Measurements from ENCODE around the gene TLCD5. TPM values are rescaled to one million over a fixed set of nuclear protein-coding genes. Genes with fewer than 3 reads are reported as not detected.

The TLCD5 gene
- total RNA-seq, 1 donor from 2014 or later, result 9.4 TPM

DNA sequence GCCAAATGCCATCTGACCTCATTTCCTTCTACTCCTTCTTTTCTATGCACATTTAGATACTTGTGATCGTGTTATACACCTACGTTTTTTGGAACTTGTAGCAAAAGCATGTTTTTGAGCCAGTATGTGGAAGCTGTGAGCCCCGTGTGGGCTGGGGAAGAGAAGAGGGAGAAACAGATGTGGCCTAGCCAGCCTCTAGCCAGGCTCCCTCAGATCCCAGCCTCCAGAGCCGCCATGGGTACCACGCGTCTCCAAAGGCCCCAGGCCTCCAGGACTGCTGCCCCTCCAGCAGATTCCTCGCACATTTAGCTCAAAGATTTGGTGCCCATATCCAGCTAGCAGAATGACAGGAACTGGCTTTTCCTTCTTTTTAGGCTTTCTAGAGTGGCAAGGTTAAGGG, 17.0 kb upstream of the TLCD5 start:
- no peak for DNase-seq

DNA sequence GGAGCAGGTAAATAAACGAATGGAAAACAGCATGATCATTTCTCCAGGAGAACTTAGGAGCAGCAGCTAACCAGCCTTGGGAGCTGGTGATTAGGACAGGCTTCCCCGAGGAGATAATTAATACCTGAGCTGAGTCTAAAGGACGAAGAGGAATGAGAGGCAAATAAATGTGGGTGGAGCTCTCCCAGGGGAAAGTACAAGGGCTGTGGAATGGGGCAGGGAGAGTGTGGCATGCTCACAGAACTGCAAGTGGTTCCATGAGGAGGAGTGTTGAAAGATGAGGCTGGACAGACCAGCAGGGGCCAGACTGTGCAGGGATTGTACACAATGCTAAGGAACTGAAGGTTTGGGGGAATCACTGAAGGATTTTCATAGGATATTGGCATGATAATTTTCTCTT, 14.2 kb upstream of the TLCD5 start:
- no peak for DNase-seq

DNA sequence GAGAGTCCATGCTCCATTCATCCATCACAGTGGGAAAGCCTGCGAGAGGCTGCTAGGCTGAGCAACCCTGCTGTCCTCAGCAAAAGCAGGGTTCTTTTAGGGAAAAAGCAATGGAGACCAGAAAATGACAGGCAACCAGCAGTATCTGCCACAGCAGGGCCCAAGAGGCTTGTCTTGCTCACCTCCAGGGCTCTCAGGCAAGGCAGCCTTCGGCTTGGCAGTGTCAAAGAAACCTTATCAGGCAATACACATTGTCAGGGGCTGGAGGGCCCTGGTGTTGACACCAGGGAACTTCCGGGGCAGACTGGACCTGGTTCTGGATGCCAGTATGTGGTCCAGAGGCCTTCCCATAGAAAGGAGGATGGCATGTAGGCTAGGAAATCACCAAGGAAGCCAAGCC, 10.2 kb upstream of the TLCD5 start:
- DNase-seq, result no peak

DNA sequence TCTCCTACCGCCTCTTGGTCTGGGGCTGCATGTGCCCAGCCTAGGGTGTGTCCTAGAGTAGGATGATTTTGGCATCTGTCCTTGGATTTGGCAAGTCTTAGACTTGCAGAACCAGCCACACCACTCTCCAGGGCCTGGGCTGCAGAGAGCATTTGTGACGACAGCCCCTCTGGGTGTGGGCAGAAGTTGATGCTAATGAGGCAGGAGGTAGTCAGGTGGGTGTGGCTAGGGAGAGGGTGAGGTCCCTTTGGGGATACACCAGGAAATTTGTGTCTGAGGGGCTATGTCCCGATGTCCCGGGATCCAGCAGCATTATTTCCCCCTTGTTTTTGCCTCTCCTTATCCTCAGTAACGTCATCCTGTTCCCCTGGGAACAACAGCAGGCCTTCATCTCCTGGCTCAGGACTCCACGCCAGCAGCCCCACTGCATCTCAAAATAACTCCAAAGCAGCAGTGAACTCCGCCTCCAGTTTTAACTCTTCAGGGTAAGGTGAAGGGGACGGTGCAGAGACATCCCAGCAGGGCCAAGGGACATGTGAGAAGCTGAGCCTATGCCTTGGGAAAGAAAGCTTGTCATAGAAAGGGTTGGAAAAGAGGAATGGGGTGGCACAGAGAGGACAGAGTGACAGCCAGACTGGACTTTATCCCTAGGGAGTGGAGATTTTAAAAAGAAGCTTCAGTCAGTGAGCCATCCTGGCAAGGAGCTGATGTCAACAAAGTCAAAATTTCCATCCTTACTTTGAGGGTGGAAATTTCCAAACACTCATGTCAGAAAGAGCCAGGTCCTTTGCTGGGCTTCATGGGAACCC, 8.0 kb upstream of the TLCD5 start:
- DNase-seq, result peak; percentile 81

DNA sequence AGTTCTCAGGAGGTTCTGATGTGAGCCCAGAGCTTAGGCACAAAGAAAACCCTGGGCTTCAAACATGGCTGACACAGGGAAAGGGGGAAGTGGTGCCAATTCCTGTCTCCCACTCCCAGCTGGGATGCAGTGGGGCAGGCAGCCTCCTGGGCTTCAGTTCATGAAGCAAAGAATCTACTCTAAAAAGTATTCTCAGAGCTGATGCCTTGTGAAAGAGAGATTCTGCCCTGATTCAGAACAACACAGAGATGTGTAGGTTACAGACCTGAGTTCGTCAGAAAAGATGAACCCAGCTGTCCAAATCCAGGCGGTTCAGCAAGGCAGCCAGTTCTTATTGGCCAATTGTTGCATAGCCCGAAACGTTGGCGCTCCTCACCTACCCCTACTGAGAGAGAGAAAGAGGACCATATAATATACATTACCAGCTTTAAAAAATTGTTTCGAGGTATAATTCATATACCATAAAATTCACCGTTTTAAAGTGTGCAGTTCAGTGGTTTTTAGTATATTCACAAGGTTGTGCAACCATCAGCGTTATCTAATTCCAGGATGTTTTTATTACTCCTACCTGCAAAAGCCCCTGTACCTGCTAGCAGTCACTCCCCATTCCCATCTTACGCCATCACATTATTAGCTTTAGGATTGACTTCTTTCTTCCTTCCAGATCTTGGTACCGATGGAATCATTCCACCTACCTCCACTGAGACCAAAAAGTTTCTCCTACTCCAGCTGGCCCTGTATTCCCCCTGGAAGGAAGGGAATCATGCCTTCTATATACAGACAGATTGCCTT, 7.2 kb upstream of the TLCD5 start:
- DNase-seq, result no peak

DNA sequence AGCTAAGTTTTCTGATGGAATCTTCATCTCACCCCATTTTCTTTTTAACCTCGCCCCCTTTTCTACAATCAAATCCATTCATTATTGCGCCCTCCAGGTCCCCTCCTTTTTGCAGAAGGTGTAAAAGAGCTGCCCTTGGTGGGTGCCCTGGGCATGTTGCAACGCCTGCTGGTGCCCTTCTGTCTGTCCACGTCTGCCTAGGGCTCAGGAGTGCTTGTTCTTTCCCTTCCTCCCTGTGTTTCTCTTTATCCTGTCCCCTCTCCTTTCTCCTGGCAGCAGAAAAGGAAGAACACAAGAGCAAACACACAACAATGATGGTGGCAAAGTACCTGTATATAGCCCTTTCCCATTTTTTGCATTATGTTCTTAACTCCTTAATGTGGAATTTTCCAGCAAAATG, 6.2 kb upstream of the TLCD5 start:
- no peak for DNase-seq

DNA sequence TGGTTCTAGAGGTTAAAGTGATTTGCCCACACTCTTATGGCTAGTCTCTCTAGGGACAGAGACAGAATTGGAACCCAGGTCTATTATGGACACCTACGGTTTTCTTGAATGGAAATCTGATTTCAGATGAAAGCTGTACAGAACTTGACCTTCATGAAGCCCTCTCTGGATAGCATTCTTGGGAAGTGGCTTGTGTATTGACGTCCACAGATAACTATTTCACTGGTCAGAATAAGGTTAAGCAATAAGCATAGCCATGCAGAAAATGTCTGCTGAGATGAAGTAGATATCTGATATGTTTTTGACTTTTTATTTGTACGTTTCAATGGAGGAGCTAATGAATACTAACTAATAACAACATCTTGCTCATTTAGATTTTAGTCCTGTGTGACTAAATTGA, 1.1 kb downstream of the TLCD5 start:
- no peak for DNase-seq

DNA sequence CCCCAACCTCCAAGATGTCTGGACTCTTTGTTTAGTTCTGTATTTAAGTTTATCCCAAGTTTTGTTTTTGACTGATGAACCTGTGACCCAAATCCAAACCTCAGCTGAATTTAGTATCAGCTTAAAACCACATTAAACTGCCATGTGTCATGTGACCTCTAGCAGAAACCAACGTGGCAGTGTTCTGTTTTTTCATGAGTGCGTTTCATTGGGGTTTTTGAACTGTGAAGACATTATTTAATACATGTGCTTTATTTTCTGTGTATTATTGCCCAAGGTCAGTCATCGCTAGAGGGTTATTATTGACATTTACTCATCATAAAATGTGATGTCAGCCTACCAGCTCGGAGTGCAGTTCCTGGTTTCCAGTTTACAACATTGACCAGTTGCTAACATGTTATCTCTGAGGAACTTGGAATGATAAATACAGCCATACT, 1.8 kb downstream of the TLCD5 start:
- DNase-seq, result no peak

DNA sequence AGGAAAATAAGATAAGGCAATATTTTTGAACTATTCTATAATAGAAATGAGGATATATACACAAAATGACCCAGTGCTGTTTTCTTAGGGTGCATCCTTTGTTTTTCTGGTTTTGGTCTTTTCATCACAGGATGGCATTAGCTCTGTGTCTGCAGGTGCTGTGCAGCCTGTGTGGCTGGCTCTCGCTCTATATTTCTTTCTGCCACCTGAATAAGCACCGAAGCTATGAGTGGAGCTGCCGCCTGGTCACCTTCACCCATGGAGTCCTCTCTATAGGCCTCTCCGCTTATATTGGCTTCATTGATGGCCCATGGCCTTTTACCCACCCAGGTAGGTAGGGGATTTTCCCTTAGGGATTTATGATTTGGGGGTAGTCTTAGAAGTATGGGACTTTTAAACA, 2.2 kb downstream of the TLCD5 start:
- DNase-seq, result no peak

DNA sequence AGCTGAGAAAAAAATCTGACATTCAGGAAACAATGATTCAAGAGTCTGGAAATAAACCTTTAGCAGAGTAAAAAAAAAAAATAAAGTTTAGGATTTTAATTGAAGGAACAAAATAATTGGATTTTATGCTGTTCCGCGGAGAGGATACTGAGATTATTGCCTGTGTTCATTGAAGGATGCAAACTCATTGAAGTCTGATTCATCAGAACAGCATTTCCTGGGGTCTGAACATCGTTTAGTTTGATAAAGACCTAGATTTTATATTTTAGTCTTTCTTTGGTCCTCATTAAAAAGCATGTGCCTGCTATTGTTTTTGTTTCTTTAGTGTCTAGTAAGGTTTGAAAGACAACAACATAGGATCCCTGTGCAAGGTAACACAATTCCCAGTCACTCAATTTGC, 4.5 kb downstream of the TLCD5 start:
- DNase-seq, result no peak

DNA sequence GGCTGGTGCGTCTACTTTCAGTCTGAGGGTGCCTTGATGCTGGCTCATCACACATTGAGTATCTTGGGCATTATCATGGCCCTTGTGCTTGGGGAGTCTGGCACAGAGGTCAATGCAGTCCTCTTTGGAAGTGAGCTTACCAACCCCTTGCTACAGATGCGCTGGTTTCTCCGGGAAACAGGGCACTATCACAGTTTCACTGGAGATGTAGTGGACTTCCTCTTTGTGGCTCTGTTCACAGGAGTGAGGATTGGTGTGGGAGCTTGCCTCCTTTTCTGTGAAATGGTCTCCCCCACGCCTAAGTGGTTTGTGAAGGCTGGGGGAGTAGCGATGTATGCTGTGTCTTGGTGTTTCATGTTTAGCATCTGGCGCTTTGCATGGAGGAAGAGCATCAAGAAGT, 4.9 kb downstream of the TLCD5 start:
- DNase-seq, result no peak

DNA sequence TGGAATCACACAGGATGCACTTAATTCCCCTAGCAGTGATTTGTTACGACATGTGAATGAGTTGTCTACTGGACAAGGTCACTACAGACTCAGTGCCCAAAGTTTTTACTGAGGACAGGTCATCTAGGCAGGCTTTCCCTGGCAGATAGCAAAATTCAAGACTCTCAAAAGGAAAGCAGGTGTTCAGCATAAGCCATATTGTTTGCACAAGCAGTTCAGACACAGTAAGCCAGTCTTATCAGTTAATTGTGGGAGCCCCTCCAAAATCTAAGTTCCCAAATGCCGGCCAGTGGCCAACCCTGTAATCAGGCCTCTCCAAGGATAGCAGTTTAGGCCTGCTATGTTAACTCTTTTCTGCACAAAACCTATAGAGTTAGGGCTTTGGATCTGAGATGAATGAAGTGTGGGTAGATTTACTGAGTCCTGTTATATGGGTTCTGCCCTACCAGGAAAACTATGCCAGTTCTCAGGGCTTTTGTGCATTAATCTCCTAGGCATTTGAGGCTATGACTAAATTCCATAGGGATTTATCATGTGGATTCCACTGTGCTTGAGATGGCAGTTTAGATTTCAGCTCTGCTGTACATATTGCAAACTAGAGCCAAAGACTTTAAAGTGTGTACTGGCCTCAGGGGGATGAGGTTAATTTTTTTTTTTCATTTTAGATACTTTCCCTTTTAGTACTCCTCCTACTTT, 6.3 kb downstream of the TLCD5 start:
- DNase-seq, result peak; percentile 65

DNA sequence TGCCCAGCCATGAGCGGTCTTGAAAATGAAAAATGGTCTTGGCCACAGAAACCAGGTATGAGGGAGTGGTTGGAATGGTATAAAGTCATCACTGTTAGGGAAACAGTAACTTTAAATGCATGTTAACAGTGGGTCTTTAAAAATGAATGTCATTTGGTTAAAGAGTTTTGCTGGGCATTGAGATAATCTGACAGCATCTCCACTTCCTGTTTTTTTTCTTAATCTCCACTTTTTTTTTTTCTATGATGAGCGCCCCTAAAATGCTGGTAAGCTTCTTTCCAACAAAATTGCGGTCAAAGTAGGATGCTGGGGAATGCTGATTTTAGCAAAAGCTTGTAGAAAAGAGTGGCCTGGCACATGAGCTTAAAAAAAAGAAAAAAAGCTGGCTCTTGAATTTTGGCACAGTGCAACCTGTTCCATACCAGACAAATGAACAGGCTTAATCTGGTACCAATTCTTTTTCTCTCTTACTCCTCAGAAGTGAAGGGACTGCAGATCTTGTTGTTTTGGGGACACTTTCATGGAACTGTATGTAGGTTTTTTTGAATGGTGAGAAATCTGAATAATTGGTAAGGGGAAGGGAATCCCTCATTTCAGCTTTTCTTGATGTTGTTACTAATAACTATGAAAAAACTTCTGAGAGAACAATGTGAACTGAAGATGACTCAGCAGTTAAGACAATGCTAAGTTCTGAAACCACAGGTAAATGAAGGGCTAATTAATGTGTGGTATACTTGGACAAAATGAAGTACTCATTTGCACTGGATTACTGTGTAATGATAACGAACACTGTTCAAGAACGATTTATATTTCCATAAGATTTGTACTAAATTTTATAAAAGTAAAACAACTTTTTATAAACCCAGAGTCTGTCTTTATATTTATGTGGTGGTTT, 8.0 kb downstream of the TLCD5 start:
- DNase-seq, result no peak

DNA sequence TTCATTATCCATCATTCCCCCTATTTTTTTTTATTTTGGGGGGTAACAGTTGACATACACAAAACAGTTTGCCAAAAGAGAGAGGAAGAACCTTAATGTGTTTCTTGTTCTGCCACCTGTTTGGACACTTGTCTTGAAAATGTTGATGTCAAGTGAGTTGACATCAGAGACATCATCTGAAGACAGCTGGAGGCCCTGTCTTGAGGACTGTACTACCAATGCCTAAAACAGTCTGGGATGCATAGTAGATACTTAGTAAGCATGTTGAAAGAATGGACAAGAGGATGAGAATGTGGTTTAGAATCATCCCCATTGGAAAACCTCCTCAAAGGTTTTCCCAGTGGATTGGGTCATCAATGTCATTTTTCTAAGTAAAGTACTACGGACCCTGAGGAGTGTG, 8.7 kb downstream of the TLCD5 start:
- DNase-seq, result peak; percentile 42

DNA sequence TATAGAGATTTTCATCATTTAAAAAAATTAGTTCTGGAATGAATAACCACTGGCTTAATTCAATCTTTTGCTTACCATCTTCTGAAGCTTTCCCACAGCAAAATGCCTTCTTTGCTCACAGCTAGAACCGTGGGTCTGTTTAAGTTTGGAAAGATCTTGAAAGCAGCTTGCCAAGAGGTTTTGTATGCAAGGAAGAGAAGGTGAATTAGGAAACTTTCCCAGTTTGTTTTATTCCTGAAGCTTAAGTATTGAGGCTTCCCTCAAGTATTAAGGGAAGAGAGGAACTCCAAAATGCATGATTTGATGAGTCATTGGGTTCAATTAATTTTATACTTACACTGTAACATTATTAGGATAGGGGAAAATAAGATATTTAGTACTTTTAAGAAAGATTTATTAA, 9.2 kb downstream of the TLCD5 start:
- DNase-seq, result no peak

DNA sequence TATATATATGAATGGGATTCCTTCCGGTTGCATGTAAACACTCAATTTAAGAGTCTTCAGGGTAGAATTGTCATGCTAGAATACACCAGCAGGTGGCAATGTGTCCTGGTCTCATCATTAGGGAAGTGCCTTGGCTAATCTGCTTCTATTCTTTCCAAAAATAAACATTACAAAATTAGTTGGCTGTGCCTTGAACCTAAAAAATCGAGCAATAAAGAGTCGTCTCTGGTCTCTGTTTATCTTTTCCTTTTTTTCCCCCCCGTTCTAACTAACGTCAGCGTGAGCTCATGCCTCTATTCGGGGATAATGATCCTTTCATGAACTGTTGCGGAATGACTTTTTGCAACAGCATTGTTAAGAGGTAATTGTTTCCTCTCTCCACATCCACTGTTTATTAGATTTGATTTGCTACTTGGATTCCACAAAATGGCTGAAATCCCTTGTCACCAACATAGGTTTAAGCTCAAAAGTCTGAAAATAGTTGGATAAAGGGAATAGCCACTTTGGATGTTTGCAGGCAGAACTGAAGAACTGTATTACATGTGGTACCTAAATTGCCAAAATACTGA, 9.9 kb downstream of the TLCD5 start:
- DNase-seq, result peak; percentile 94

DNA sequence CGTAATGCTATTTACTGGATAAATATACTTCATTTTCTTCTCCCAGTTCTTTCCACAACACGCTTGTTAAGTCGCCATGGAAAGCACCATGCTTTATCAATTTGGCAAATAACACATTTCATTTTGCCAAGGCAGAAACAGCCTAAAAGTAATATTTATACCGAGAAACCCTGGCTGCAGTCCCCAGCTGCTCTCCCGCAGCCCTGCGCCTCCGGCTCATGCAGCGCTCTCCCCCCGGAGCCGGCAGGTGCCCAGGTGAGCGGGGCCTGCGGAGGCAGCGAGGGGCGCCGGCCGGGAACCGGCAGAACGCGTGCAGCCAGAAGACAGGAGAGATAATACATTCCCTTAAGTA, 10.4 kb downstream of the TLCD5 start:
- DNase-seq, result peak; percentile 76

DNA sequence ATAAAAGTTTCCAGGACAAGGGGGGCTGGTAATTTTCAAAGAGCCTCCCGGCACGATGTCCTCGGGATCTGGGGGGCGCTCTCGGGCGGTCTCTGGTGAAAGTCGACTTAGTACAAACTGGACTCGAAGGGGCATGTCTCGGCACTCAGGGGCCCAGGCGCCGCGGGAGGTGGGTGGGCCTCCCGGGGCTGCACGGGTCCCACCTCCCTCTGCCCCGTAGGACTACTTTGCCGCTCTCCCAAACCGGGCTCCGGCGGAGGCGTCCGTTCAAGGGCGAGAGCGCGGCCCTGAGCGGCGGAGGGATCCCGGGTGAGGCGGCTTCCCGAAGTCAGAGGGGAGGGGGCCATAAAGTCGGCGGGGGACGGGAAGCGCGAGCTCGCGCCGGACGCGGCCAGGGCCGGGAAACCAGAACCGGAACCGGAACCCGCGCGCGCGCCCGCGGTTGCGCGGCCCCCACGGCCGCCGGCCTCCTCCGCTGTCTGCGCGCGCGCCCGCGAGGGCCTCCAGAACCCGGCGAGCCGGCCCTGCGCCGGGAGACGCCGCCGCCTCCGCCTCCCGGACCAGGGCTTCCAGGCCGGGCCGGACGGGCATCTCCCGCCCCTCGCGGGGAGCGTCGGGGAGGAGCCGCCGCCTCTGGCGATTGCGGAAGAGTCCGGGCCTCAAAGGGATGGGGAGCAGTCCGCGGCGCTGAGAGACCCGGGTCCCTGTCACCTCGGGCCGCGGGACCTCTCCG, 11.0 kb downstream of the TLCD5 start, which contains the start of gene ARHGEF12:
TSS of gene ARHGEF12 (plus strand) at position 506 of the 733 bp plus-strand sequence. CDS start 831 bp downstream, outside the sequence.
- DNase-seq, result peak; percentile 98

DNA sequence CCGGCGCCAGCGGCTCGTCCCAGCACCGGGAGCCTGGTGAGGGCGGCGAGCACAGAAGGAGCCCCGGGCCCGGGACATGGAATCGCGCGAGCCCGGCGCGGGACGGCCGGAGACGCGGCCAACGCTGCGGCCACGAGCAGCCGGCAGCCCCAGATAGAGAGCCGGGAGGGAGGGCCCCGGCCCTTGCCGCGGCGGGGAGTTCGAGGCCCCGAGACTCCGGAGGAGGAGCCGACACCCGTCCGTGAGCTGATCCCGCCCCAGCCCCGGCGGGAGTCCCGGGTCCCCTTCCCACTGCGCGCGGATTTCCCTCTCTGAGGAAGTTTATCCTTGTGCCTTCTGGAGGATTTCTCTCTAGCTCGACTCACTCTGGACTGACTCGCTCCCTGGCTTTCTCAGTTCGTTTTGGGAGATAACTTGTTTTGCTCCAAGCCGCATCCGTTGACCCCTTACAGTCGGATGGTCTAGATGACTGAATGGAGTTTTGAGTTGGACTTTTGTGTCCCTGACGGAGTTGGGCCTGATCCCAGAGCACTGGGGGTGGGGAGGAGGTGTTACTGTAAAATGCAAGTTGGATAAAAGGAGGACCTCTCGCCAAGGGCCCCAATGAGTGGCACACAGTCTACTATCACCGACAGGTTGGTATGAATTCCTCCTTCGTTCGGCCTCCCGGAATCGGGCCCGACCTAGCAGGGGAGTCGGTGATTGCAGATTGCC, 11.7 kb downstream of the TLCD5 start:
- peak; percentile 68 for DNase-seq
